GM21447 (cell line): ENCODE data around the gene CFAP45.

ENCODE experiments used
- ATAC-seq: cut with Tn5 transposase; IDR thresholded peaks from one replicate; pipeline ENCODE4 v1.9.1; 2021; ENCODE audit not compliant: unreplicated experiment

CFAP45 gene

DNA sequence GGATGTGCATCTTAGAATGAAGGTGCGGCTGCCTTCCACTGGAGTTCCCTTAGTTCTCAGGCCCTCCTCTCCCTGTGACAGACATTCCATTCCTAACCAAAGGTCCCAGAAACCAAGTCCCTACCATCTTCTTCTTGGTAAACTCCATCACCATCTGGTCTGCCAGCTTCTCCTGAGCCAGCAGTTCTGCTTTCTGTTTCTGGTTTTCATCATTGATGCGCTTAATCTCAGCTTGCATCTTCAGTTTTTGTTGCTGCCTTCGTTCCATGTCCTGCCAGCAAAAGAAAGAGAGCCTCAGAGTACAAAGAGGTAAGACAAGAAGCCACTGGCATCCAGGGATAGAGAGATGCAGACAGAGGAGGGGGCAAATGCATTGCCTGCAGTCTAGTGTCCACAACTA is 19.5 kb downstream of the CFAP45 start:
- ATAC-seq = no peak

DNA sequence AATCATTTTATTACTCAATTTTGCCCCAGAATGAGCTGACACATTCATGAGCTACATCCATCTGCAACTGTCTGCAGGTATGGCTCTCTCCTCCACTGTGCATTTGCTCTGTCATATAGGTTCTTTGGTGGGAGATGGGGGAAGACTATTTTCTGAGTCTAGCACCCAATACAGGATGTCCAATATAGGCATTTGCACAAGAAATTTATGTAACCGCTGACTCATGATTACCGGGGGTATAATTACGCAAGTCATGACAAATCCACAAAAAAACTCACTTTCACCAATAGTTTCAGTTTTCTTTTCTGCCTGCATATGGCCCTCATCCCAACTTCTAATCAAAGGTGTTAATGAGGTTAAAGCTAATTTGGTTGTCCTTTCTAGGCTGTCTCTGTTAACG is 20.0 kb downstream of the CFAP45 start:
- ATAC-seq = no peak

DNA sequence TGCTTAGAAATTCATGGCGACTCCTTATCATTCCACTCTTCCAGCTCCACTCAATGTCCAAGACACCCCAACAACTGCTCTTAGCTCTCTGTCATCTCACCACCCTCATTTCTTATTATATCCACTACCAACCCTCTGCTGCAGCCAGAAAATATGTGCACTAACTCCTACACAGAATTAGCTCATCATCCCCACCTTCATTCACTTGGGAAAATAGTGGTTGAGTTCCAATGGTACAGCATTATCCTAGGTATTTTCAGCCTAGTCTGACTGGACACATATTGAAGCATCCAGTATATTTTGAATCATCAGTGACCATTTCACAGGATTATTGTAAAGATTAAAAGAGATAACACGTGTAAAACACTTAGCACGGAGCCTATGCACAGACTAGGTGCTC is 20.8 kb downstream of the CFAP45 start:
- ATAC-seq = no peak

DNA sequence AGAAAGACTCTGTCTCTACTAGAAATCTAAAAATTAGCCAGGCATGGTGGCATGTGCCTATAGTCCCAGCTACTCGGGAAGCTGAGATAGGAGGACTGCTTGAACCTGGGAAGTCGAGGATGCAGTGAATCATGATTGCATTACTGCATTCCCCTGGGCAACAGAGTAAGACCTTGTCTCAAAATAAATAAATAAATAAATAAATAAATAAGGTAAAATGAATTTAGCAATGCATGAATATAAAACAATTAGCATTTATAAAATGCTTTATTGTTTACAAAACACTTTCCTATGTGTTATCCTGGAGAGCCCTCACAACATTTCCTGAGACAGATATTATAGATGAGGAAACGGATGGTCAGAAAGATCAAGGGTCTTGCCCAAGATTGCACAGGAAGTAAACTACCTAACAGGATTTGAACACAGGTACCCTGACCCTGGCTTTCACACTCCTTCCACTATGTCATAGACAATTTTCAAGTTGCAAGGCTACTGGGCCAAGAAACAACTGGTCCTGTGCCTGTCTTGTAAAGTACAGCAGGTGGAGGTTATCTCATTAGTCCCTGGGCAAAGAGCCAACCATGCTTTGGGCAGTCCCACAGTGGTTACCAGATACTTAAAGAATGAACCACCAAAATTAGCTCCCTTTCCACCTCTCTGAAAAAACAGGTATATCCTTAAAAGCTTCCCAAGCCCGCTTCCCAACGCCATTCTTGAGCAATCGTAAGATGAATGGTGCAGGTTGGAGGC is 22.1 kb downstream of the CFAP45 start:
- ATAC-seq = no peak

DNA sequence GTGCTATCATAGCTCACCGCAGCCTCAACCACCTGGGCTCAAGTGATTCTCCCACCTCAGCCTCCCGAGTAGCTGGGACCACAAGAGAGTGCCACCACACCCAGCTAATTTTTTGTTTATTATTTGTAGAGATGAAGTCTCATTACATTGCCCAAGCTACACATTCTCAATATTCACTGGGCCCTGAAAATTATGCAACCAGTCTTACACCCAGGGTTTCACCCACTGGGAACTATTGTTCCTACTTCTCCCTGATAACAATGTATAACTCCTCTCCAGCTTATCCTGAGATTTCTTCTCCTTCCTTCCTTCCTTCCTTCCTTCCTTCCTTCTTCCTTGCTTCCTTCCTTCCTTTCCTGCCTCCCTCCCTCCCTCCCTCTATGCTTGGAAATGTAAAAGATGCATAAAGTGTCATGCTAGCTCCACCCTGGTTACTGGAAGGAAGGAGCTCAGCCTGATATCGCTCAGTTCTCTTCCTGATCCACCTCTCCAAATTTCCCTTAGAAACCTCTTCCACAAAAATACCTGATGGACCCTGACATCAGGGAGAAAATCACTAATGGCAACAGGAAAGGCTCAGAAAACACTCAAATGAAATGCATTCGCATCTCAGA is 26.3 kb downstream of the CFAP45 start:
- no peak for ATAC-seq

DNA sequence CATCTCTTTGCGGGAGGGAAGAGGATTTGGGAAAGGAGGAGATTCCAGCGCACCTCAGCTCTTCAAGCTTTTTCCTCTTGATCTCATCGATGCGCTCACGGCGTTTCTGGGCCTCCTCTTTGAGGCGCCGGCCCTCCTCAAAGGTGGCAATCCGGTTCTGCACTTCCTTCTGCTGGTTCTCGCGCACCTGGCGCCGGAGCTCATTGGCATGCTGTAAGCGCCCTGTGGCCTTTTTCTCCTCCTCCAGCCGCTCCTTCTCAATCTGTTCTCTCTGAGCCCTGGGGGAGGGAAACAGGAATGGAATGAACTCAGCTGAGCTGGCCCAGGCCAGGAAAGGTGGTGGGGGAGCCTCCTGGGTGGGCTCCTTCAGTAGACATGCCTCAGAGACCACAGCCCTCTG is 27.1 kb downstream of the CFAP45 start:
- ATAC-seq = no peak

DNA sequence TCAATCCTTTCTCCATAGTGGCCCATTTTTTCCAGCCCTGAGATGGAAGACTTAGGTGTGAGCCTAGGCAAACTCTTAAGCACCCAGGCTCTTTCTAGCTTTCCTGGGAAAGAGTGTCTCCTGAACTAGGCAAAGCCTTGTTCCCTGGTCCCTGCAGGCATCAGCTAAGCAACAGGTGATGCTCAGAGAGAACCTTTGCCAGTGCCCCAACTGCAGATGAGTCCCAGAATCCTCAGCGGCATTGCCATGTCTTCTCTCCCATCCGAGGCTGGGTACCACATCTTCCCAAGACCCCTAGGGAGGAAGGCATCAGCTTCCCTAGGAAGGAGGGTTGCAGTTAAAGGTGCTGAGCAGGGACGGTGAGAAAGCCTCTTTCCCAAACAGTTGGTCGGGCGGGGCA is 29.3 kb downstream of the CFAP45 start:
- no peak for ATAC-seq

DNA sequence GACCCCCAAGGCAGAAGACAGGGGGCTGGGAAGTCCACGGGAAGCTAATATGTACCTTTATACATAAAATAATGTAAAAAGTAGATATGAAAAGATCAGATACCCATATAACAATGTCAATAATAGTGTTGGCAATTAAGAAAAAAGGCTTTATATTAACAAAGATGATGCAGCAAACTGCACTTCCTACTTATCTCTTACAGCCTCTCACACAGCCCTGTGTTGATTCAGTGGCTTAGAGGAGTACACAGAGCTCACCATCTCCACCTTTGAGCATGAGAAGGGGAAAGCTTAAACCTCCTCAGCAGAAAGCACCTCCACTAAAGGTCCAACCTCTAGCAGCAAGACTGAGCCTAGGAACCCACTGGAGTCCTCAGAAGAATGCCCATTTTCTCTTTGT is 30.4 kb downstream of the CFAP45 start:
- no peak for ATAC-seq

DNA sequence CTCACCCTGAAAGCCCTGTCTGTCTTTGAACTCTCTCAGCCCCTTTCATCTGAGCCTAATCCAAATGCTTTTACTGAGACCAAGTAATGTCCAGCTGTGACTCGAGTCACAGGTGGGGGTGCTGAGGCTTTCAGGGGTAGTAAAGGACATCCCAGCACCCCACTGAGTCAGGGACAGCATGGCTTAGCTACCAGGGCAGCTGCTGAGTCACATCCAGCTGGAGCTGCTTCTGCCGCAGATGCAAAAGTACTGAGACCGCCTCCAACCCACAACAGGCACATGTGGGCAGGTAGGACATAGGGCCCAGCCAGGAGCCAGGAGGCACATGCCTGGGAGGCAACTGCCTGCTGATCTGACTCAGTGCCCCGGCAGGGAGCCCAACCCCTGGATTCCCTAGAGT is 30.8 kb downstream of the CFAP45 start:
- no peak for ATAC-seq

DNA sequence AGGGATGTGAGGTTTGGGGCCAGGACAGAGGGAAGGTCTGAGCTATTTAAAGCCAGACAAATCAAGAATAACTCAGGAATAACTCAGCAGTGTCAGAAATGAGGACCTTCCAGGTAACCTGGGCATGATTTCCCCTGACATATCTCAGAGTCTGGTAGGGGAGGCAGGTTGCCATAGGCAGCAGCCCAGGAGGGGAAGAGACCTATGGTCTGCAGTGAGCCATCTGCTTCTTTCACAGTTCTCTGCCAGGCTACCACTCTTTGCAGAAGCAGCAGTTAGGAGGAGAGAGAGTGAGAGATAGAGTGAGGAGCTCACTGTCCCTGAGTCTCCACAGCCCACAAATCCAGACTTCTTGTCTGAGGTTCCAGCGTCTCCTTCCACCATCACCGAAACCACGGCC is 31.2 kb downstream of the CFAP45 start:
- no peak for ATAC-seq

DNA sequence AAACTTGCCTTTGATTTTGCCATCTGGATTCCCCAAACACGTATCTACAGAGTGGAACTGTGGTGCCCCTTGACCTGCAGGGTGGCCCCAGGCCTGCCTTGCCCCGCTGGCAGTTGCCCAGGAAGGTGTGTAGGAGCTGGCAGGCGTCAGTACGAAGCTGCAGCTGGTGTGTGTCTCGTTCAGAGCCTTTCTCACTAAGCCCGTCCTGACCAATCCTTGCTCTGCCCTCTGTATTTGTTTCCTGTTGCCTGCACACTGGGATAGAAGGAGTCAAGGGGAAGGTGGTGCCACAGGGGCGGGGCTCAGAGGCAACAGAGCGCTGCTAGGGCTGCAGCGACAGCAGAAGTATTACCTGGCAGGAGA is 32.3 kb downstream of the CFAP45 start:
- ATAC-seq = no peak

DNA sequence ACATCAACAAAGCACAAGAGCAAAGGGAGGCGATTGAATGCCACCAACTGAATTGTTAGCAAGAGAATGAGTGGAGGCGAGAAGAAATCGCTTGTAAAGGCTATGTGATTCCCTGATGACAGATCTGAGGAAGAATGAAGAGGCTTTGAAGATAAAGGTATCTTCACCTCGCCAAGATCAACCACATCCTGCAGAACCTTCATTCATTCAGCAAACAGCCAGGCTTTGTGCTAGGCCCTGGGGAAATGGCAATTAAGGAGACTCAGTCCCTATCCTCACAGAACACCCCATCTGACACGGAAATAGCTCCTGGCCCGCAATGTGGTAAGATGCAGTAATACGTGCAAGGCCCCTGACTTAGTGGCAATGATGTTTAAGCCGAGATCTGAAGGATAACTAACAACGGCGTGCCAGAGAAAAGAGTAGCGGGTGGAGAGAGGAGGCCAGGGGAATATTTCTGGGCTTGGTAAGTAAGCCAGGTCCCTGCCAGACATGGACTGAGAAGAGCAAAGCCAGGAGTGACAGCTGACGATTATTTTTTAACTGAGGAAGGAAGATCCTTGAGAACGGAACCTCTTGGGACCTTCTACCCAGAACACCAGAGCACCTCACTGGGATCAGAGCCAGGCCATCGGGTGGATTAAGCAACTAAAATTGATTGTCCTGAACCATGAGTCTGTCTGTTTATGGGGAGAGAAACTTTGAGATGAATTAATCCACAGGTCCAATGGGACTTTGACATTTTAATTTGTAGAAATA is 32.9 kb downstream of the CFAP45 start:
- no peak for ATAC-seq

DNA sequence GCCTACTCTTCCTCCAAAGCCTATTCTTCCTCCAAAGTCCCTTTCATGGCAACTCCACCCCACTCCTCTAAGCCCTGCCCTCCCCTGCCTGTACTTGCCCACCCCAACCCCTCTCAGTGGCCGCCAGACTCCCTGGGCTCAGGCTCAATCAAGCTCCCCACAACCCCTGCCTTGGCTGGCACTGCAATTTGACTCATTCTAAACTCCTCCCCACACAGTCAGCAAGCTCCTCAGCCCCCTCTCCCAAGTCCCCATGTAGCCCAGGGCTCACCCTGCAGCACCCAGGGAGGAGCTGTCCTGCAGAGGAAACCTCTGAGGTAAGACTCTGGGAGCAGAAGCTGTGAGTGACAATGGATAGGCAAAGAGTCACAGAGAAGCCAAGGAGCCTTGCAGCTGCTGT is 33.9 kb downstream of the CFAP45 start:
- ATAC-seq = no peak

DNA sequence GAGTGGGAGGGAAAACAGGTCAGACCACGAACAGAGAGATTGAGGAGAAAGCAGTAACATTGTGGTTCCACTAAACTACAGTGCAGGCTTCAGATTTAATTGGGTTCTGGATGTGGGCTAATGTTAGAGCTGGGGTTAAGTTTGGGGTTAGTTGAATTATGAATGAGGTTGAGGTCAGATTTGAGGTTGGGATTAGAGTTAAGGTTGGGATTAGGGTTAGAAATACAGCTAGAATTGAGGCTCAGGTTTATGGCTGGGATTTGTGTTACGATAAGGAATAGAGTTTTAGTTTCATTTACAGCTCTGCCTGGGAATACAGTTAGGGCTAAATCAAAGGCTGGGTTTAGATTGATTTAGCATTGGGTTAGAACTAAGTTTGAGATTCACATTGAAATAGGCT is 35.7 kb downstream of the CFAP45 start:
- no peak for ATAC-seq

DNA sequence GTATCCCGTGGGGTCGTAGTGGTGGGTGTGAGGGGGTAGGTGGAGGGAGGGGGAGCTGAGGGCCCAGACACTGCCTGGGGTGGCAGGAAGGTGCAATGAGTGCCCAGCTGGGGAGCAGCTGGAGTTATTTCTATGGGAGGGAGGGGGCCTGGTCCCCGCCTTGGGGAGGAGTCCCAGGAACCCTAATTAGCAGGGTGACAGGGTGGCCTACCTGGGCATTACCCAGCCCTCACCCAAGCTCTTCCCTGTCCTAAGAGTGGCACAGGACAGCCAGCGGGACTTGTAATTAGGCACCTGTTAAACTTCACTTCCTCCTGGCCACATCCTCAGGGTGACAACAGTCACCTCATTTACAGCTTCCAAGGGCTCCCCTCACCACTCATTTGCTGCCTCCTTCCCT is 37.4 kb downstream of the CFAP45 start, which contains the start of gene VSIG8:
Gene VSIG8, minus strand, starts transcription at position 101 of the 400 bp plus-strand sequence. CDS start 136 bp downstream, outside the sequence.
- no peak for ATAC-seq

DNA sequence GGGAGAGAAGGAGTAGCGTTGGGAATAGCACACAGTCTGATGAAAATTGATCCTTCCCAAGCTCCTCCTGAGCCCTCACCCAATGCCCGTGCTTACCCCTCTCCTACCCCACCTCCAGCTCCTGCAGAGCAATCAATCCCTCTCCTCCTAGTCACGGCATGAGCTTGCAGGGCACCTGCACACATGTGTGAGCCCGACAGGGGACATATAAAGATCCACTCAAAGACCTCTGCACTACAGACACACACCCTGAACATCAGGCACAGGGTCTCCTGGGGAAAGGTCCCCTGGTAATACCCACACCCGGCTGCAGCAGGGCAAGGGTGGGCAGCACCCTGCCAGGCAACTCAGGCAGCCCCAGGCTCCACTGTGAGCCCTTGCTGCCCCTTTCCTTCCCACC is 37.9 kb downstream of the CFAP45 start:
- ATAC-seq = no peak

DNA sequence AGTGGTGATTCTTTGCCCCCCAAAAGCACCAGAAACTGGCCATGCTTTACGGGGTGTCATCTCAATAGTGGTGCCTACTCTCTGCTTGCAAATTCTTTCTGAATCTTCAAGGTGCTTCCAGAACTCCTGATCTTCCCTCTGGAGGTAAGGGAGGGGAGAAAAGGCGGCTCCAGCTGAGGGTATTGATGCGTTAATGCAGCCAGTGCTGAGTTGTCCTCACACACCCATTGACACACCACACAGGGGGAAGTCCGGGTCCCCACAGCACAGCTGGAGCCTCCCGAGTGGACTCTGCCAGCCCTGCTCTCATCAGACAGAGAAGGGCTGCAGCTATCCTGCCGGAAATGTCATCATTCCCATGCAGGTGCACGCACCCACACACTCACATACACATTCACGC is 38.7 kb downstream of the CFAP45 start:
- no peak for ATAC-seq

DNA sequence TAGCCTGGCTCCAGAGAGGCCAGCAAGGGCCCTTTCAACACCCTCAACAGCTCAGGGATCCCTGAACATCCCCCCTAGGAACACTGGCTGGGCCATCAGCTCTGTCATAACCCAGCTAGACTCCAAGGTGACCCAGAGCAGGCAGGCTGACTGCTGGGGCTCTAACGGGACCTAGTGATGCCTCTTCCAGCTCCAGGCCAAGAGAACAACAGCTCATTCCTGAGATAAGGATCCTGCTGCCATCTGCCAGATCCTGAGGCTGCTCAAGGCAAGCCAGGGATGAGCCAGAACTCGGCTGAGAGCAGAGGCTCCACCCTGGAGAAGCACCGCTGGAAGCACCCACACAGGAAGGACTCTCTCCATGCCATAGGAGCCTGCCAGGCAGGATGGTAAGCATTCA is 39.5 kb downstream of the CFAP45 start:
- no peak for ATAC-seq

DNA sequence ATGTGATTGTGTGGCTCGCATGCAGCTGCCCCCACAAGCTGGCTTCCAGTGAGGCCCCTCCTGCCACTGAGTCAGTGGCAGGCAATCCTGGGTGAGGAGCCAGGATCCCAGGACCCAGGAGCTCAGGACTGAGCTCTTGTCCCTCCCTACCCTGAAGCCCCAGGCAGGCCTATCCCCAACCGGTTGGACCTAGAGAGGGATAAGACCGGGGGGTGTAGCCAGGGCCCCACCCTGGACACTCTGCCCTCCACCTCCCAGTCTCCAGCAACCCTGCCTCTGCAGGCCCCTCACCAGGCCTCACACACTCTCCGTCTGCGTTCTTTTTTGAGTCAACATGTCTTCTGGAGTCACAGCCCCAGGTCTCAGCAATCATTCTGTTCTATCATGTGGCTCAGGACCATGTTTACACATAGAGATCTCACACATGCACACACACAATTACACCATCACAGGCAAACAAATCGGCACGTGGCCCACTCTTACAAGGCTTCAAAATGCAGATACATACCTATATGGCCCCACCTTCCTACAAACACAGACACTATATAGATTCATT is 40.1 kb downstream of the CFAP45 start:
- ATAC-seq = no peak

DNA sequence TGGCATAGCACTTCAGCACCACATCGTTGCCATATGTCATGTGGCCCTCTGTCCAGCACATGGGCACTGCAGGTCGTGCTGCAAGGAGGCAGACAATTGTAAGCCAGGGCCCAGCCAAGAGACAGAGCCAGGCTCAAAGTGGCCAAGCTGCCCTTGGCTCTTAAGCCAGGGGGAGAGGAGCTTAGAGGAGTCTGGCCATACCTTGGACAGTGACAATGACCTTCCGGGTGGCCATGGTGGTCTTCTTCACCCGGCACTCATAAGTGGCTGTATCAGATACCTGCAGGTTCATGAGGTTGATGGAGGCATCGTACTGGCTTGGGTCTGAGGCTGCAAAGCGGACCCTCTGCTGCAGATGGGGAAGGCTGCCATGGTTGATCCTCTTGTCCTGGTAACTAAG is 42.1 kb downstream of the CFAP45 start:
- no peak for ATAC-seq

DNA sequence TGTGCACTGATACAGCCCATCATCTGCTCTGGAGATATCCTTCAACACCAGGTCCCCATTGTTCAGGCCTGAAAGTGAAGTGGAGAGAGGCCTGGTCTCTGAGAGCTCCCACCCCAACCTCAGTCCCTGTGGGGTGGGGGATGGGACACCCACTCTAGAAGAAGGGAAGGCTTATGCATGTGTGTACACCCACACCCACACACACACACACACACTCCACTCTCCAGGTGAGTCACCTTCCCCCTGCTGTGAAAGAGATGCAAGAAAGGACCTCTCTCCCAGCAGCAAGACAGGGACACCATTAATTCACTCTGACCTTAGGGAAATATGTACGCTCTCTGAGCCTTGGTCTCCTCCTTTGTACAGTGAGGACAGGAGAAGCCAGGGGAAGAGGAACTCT is 43.4 kb downstream of the CFAP45 start:
- ATAC-seq = no peak

DNA sequence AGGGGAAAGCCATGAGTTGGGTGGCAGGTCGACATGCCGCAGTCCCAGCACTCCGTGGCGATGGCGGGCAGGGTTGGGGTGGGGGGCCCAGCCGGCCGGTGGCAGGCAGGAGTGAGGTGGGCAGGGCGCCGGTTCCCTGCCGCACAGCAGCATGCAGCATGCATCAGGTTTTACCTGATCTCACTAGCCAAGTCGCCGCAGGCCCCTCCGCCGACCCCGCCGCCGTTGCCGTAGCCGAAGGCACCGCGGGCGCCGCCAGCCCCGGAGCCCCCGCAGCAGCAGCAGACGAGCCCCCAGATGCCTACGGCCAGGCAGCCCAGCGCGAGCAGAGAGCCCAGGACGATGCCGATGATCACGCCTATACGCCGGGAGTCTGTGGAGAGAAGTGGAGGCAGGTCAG is 44.3 kb downstream of the CFAP45 start:
- ATAC-seq = no peak
